Stimulated activated CD8-positive, alpha-beta memory T cell treated with anti-CD3 and anti-CD28 coated beads, Interleukin-4, amount 100 ng/mL, for 24 hours (primary cell): ENCODE results near the gene CCDC92B.
"Not testable (repeated sequence)": the region's sequence is repeated elsewhere in the genome, so short reads cannot be mapped to it uniquely, and the experiment has no call there.

ENCODE experiments used
- DNase-seq: peaks from one replicate; pipeline ENCODE4 v3.0.0-alpha.2; 2020; ENCODE audit warnings: low read depth

The CCDC92B gene

GRCh38 chr17:2703606-2704005 is 45.8 kb downstream of the CCDC92B start:
- no peak for DNase-seq

DNA sequence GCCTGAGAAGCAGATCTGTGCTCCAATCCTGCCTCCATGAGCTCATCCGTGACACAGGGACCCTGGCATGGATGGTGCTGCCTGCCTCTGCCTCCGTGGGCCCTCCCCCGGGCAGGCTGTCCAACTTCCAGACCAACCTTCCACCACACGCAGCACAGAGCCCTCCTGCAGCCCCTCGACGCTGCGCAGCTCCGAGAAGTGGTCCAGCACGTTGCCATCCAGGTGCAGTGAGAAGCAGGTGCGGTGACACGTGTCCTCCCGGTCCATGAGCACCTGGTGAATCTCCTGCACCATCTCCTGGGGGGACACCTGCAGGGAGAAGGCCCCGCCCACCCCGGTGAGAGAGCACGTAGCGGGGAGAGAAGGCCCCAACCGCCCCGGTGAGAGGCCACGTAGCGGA is 46.3 kb downstream of the CCDC92B start:
- no peak for DNase-seq

- no peak for DNase-seq
These were observed 47.3 kb downstream of the CCDC92B start for GRCh38 chr17:2701996-2702741.

DNA sequence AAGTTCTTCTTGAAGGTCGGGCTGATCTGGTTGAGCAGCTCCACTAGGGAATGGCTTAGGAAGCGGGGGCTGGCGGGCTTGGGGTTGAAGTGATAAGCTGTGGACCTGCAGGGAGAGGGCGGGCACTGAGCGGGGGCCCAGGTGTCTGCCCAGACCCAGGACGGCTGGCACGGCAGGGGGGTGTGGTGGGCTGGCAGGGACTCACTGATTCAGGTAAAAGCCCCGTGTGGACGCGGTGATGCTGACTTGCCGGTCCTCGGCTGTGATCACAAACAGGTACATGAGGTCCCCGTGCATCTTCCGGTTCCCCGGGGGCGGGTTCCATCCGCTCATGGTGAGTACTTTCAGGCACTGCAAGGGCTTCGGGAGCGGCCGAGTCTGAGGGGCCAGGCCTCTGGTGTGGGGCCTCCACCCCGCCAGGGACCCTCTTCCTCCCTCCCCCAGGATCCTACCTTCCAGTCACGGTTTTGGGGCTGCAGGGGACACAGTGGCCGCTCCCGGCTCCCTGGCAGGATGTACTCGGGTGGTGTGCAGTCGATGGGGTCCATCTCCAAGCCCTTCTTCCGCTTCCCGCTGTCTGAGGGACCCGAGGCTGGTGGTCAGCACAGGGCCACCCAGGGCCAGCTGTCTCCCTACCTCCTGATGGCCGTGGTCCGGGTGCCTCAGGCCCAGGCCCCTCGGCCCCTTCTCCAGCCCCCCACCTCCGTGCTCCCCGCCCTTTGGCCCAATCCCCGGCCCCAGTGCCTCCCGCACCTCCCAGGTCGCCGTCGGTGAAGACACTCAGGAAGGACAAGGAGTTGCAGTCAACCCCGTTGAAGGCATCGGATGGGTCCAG is 48.1 kb downstream of the CCDC92B start:
- no peak for DNase-seq

DNA sequence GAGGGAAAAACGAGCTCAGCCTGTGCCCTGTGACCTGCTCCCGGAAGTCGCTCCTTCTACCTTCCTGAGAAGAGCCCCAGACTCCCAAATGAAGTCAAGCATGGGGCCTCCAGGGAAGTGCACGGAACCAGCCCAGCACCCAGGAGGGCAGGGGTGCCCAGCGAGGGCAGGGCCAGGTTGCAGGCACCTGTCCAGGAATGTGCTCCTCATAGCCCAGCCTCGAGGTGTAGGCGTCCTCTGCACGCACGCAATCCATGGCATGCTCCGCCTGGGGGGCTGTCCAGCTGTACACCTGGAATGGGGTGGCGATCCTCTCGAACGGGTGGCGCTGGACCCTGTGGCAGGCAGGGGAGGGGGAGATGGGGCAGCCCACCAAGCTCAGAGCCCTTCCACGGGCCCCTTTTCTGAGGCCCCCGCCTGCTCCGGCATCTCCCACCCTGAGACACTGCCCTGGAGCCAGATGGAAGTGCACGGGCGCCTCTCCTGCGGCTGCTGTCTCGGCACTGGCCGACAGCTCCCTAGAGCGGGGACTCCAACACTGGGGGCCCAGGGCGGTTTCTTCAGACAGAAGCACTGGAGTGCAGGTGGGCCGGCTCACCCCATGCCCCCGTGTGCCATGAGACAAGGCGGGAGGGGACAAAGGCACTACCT is 48.8 kb downstream of the CCDC92B start:
- DNase-seq, result no peak

- no peak for DNase-seq
These were observed 49.4 kb downstream of the CCDC92B start for GRCh38 chr17:2700030-2700490.

DNA sequence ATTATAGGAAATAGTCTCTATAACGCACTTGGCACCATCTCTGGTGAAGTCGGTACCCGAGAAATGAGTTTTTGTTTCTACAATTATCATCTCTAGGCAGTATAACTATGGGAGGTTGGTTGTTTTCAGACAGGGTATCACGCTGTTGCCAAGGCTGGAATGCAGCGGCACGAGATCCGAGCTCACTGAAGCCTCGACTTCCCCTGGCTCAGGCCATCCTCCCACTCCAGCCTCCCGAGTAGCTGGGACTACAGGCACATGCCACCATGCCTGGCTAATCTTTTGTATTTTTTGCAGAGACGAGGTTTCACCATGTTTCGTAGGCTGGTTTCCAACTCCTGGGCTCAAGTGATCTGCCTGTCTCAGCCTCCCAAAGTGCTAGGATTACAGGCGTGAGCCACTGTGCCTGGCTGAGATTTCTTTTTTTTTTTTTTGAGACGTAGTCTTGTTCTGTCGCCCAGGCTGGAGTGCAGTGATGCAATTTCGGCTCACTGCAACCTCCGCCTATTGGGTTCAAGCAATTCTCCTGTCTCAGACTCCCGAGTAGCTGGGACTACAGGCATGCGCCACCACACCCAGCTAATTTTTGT is 50.1 kb downstream of the CCDC92B start:
- not testable (repeated sequence) for DNase-seq

- DNase-seq, result no peak
These were observed 51.8 kb downstream of the CCDC92B start for GRCh38 chr17:2697611-2698162.

GRCh38 chr17:2695961-2696760 is 53.3 kb downstream of the CCDC92B start:
- no peak for DNase-seq

- DNase-seq, result no peak
These were observed 54.0 kb downstream of the CCDC92B start for GRCh38 chr17:2695243-2695960.

GRCh38 chr17:2694381-2695242 is 54.8 kb downstream of the CCDC92B start:
- DNase-seq, result no peak

DNA sequence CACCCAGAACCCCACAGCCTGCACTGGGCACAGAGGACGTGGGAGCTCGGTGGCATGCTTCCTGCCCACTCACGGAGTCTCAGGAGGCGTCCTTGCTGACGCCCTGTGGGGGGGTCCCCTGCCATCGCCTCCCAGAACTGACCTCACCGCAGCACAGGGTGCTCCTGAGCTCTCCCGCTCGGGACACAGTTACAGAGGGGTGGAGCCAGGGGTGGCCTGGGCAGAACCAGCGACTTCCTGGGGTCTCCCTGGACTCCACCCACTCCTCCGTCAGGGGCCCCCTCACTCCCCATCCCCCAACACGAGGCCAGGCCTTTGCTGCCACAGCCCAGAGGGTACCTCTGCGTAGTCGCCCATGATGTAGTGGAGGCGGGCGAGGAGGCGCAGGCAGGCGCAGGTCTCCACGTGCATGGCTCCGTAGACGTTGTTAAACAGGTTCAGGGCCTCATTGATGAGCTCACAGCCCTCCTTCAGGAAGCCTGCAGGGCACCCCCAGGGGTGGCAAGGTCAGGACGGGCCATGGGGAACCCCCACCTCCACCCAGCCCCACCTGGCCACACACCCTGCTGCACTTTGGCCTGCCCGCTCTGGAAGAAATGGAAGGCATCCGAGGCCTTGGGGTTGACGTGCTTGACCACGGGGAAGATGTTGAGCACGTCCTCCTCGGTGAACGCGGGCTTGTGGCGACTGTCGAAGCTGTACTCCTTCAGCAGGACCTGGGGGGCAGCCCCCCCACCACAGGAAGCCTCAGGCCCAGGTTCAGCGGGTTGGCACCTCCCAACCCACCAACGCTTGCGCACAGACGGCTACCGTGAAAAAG is 55.7 kb downstream of the CCDC92B start:
- no peak for DNase-seq

- DNase-seq, result no peak
These were observed 56.7 kb downstream of the CCDC92B start for GRCh38 chr17:2692781-2693135.

DNA sequence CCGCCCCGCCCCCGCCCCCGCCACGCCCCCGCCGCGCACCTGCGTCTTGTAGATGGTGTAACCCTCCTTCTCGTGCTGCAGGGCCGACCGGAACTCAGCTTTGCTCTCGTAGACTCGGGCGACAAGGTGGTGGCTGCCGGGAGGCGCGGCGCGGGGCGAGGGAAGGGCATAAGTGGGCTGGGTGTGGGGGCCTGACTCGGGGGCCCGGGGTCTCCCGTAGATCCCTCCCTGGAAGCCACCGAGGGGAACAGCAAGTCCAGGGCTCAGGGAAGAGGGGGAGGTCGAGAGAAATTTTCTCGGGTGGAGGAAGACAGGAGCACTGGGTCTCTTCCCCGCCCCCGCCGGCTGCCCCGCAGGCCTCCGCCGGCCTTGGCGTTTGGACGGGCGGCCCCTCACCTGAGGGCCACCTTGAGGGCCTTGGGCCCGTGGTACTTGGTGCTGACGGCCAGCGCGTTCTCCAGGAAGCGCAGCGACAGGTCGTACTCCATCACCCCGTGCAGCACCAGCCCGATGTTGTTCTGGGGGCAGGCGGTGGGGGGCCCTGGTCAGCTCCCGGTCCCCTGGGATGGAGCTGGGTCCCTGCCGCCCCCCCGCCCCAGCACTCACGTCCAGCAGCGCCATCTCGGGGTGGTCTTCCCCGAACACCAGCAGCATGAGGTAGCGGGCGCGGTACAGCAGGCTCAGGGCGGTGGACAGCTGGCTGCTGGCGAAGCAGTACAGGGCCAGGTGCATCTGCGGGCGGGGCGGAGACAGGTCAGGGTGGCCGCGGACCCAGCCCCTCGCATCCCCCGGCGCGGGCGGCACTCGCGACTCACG is 57.3 kb downstream of the CCDC92B start:
- no peak for DNase-seq

DNA sequence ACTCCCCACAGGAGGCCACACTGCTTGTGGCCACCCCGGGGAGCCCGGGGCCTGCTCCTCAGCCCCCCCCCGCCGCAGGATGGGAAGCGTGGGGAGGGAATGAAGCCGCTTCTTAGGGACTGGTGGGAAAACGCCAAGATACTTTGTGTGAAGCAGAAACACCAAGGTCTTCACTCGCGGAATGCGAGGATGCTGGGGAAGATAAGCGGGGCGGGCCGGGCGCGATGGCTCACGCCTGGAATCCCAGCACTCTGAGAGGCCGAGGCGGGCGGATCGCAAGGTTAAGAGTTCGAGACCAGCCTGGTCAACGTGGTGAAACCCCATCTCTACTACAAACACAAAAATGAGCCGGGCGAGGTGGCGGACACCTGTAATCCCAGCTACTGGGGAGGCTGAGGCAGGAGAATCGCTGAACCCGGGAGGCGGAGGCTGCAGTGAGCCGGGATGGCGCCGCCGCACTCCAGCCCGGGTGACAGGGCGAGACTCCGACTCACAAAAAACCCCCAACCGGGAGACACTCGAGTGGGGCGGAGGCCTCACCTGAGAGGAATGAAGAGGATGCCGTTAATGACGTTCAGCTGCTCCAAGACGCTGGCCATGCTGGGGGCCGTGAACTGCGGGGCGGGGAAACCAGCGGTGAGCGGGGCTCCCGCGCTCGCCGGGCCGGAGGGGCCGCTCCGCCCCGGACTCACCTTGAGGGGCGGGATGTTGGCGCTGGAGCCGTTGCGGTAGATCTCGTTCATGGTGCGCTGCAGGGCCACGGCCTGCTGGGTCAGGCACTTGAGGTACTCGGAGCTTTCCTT is 58.2 kb downstream of the CCDC92B start:
- no peak for DNase-seq

- DNase-seq, result no peak
These were observed 59.0 kb downstream of the CCDC92B start for GRCh38 chr17:2690165-2691068.
